PC-3 (cell line): ENCODE data around the gene TPD52L1.

ENCODE experiments used
- EZH2 ChIP-seq: fragments of 300-600 bp; sonication (generic); IDR thresholded peaks from one replicate; pipeline ENCODE4 v1.6.1; 2017; ENCODE audit warnings: antibody characterized with exemption, mild to moderate bottlenecking, low read length; ENCODE audit not compliant: unreplicated experiment
- TF ChIP-seq, protein P1 (sequence below): fragments of 300-600 bp; sonication (generic); conservative IDR thresholded peaks from 2 replicates; pipeline ENCODE4 v1.5.1; 2017; ENCODE audit warnings: antibody characterized with exemption, low read depth, mild to moderate bottlenecking, low read length

GRCh38 chr6:125107896-125108295 lies 45.7 kb upstream of the TPD52L1 start:
- TF ChIP-seq, protein P1, sequence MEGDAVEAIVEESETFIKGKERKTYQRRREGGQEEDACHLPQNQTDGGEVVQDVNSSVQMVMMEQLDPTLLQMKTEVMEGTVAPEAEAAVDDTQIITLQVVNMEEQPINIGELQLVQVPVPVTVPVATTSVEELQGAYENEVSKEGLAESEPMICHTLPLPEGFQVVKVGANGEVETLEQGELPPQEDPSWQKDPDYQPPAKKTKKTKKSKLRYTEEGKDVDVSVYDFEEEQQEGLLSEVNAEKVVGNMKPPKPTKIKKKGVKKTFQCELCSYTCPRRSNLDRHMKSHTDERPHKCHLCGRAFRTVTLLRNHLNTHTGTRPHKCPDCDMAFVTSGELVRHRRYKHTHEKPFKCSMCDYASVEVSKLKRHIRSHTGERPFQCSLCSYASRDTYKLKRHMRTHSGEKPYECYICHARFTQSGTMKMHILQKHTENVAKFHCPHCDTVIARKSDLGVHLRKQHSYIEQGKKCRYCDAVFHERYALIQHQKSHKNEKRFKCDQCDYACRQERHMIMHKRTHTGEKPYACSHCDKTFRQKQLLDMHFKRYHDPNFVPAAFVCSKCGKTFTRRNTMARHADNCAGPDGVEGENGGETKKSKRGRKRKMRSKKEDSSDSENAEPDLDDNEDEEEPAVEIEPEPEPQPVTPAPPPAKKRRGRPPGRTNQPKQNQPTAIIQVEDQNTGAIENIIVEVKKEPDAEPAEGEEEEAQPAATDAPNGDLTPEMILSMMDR: no peak
- TF ChIP-seq EZH2: no peak
